GM19099 (cell line): ENCODE measurements around the gene NACC1.
A peak's percentile ranks its signal among the peaks of the same experiment; 100 is the strongest.

Experiments
- POLR2A ChIP-seq: IDR thresholded peaks from 3 replicates; pipeline ENCODE4 v1.6.1; 2011; ENCODE audit warnings: low read depth; ENCODE audit not compliant: insufficient read length; ENCODE audit errors: extremely low read depth

The NACC1 gene

GRCh38 chr19:13094106-13094504 is 24.0 kb upstream of the NACC1 start:
- TF ChIP-seq POLR2A, result no peak

GRCh38 chr19:13094771-13095392 is 23.2 kb upstream of the NACC1 start:
- TF ChIP-seq POLR2A, result no peak

- TF ChIP-seq POLR2A, result no peak
Observed at GRCh38 chr19:13095393-13095784, 22.7 kb upstream of the NACC1 start.

GRCh38 chr19:13095934-13096927 is 21.8 kb upstream of the NACC1 start:
- no peak for TF ChIP-seq POLR2A

- TF ChIP-seq POLR2A, result no peak
Observed at GRCh38 chr19:13097033-13097462, 21.0 kb upstream of the NACC1 start.

- no peak for TF ChIP-seq POLR2A
Observed at GRCh38 chr19:13097463-13098258, 20.4 kb upstream of the NACC1 start.

- no peak for TF ChIP-seq POLR2A
Observed at GRCh38 chr19:13098277-13099072, 19.6 kb upstream of the NACC1 start.

- peak; percentile 60 for TF ChIP-seq POLR2A
Observed at GRCh38 chr19:13099073-13099999, 18.7 kb upstream of the NACC1 start.

- TF ChIP-seq POLR2A, result no peak
Observed at GRCh38 chr19:13100031-13100588, 18.0 kb upstream of the NACC1 start.

GRCh38 chr19:13100841-13101589 is 17.0 kb upstream of the NACC1 start:
- no peak for TF ChIP-seq POLR2A

GRCh38 chr19:13101590-13102415 is 16.3 kb upstream of the NACC1 start:
- TF ChIP-seq POLR2A, result no peak

GRCh38 chr19:13102416-13102665 is 15.7 kb upstream of the NACC1 start:
- TF ChIP-seq POLR2A, result no peak
